Upper lobe of right lung (tissue), 1 donor: ENCODE data around the gene PTPRN2. TPM values are rescaled to one million over a fixed set of nuclear protein-coding genes. Genes with fewer than 3 reads are reported as not detected.

Experiments
- ATAC-seq: fragments of 200-7000 bp; cut with Tn5 transposase; one replicate; pipeline ENCODE4 v1.9.1; 2020; ENCODE audit warnings: mild to moderate bottlenecking, moderate library complexity
- DNase-seq: peaks from one replicate; pipeline ENCODE4 v3.0.0-alpha.2; 2020
- H3K27ac ChIP-seq: fragments of 200-600 bp; one replicate; pipeline ENCODE4 v1.8.0; 2022
- H3K27me3 ChIP-seq: fragments of 200-600 bp; one replicate; pipeline ENCODE4 v1.8.0; 2022; ENCODE audit warnings: mild to moderate bottlenecking
- H3K36me3 ChIP-seq: fragments of 200-600 bp; one replicate; pipeline ENCODE4 v1.8.0; 2022
- H3K4me1 ChIP-seq: fragments of 200-600 bp; one replicate; pipeline ENCODE4 v1.8.0; 2022
- H3K4me3 ChIP-seq: fragments of 200-600 bp; one replicate; pipeline ENCODE4 v1.8.0; 2022; ENCODE audit warnings: mild to moderate bottlenecking
- H3K9me3 ChIP-seq: fragments of 200-600 bp; one replicate; pipeline ENCODE4 v1.8.0; 2022
- CTCF ChIP-seq: fragments of 200-600 bp; IDR thresholded peaks from one replicate; pipeline ENCODE4 v1.8.0; 2022; ENCODE audit warnings: antibody characterized with exemption
- intact Hi-C: fragments of 100-400 bp; cut with DNase I; formaldehyde crosslinking; loops from one replicate; pipeline ENCODE4 v1.11.0; 2022
- total RNA-seq: library from RNA; stranded (reverse); fragmentation: NEBNext Ultra II Directional; extraction: Animal tissue kit (Norgen Biotek cat#: 25700); gene quantifications from one replicate; pipeline ENCODE4 v1.2.1, GENCODE V29; 2021
- donor health status: DM: no; HTN: yes; CAD: no; lungs with severe emphysema.

Gene PTPRN2
- total RNA-seq, 1 donor from 2014 or later: 4.9 TPM

GRCh38 chr7:158321936-158322615 lies 265.5 kb downstream of the PTPRN2 start:
- no peaks in the 10 kb centered on the region for H3K4me1 ChIP-seq
- intact Hi-C loops: no loop called here
- ATAC-seq: no peak

DNA sequence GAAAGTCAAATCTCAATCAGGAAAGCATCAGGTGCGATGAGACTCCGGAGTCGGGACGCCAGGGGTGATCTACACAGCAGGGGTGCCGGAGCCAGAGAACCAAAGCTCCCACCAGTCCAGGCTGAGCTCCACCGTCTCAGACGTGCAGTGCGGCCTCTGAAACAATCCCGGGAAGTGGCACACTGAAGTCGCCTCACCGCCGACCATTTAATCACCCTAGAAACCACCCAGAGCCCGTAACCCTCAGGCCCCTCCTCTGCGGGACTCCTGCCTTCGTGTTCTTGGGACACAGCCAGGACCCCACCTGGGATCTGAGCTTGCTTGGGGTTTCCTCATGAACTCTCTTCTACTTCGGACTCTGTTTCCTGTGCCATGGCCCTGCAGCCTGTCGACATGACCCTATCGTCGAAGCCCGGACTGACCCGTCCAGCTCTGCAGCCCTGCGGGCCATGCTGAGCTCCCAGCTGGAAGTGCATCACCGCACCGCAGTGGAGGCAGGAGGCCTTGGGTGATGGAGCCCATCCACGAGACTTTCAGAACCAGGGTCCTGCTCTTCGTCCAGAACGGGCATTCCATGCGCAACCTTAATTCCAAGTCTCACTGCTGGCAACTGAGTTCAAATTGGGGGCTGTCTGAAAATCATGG lies 266.4 kb downstream of the PTPRN2 start:
- TF ChIP-seq CTCF: no peak
- intact Hi-C loops: no loop called here

More at GRCh38 chr7:158321936-158322615, 265.5 kb downstream of the PTPRN2 start:
- TF ChIP-seq CTCF: no peak
- peaks cover 14% of the 10 kb centered on the region for H3K27me3 ChIP-seq
- no peak for DNase-seq
- no peaks in the 10 kb centered on the region for H3K36me3 ChIP-seq
- no peaks in the 10 kb centered on the region for H3K9me3 ChIP-seq
- no peak overlapping the region for H3K27ac ChIP-seq
- no peak overlapping the region for H3K4me3 ChIP-seq

GRCh38 chr7:158320328-158320727 lies 267.3 kb downstream of the PTPRN2 start:
- Histone ChIP-seq H3K36me3 (no peaks in the 10 kb centered on the region), H3K27me3 (peaks cover 13% of the 10 kb centered on the region), H3K9me3 (no peaks in the 10 kb centered on the region), H3K27ac (no peak overlapping the region), H3K4me3 (no peak overlapping the region), H3K4me1 (no peaks in the 10 kb centered on the region)
- no peak for ATAC-seq
- no peak for DNase-seq
- no peak for TF ChIP-seq CTCF
- intact Hi-C loops: no loop called here

More for the DNA sequence above, 266.4 kb downstream of the PTPRN2 start:
- Histone ChIP-seq H3K4me3 (no peak overlapping the region), H3K4me1 (no peaks in the 10 kb centered on the region), H3K9me3 (no peaks in the 10 kb centered on the region), H3K27ac (no peak overlapping the region), H3K36me3 (no peaks in the 10 kb centered on the region), H3K27me3 (peaks cover 14% of the 10 kb centered on the region)
- ATAC-seq (no peak), DNase-seq (no peak)

DNA sequence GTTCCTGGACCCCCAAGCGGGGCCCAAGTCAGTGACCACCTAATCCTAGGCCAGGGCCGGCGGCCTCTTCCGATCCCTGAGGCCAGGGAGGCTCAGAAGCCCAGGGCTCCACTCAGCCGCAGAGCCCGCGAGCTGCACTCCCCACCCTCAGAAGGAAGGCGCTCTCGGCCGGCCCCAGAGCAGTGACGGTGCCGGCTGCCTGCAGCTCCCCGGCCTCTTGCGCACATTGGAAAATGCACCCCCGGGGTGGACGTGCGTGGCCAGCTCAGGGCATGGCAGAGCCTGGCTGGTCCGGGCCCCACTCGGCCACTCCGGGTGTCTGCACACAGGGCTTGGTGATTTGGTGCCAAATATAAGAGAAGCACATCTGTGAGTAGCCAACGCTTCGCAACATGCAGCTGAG lies 269.1 kb downstream of the PTPRN2 start:
- no peaks in the 10 kb centered on the region for H3K4me1 ChIP-seq
- no peak overlapping the region for H3K4me3 ChIP-seq
- H3K9me3 ChIP-seq: no peaks in the 10 kb centered on the region
- ATAC-seq (no peak), DNase-seq (no peak)
- no peaks in the 10 kb centered on the region for H3K36me3 ChIP-seq
- intact Hi-C loops: no loop called here
- H3K27me3 ChIP-seq: peaks cover 5% of the 10 kb centered on the region
- H3K27ac ChIP-seq: no peak overlapping the region
- no peak for TF ChIP-seq CTCF

GRCh38 chr7:158317238-158318205 lies 270.1 kb downstream of the PTPRN2 start:
- Histone ChIP-seq H3K4me1 (no peaks in the 10 kb centered on the region), H3K36me3 (no peaks in the 10 kb centered on the region), H3K27me3 (peaks cover 5% of the 10 kb centered on the region), H3K9me3 (no peaks in the 10 kb centered on the region), H3K27ac (no peak overlapping the region), H3K4me3 (no peak overlapping the region)
- ATAC-seq (no peak), DNase-seq (no peak)
- TF ChIP-seq CTCF: no peak
- intact Hi-C loops: no loop called here
